NCI-H460 (cell line): ENCODE measurements around the gene SETBP1. TPM values are rescaled to one million over a fixed set of nuclear protein-coding genes. Genes with fewer than 3 reads are reported as not detected.

Experiments
- DNase-seq: peaks from one replicate; pipeline ENCODE4 v3.0.0-alpha.2; 2016; ENCODE audit warnings: low read depth; ENCODE audit errors: extremely low read depth
- total RNA-seq: library from RNA; depleted of rRNA; stranded (reverse); fragments of >200 nt; shearing (Covaris generic); gene quantifications from 2 replicates; pipeline ENCODE4 v1.2.3, GENCODE V29; 2014

SETBP1 gene
- total RNA-seq, 1 experiment from 2014 or later: 2.0 TPM

- peak; percentile 75 for DNase-seq
Measured at GRCh38 chr18:44679056-44679913, 1.4 kb upstream of the SETBP1 start.

GRCh38 chr18:44679914-44680272, 795 bp upstream of the SETBP1 start:
- peak; percentile 25 for DNase-seq

- no peak for DNase-seq
Measured at GRCh38 chr18:44681076-44681970, 635 bp downstream of the SETBP1 start.

- no peak for DNase-seq
Measured at GRCh38 chr18:44682201-44682870, 1.6 kb downstream of the SETBP1 start.

- no peak for DNase-seq
Measured at GRCh38 chr18:44682871-44683221, 2.2 kb downstream of the SETBP1 start.

- DNase-seq: no peak
Measured at GRCh38 chr18:44683556-44683955, 2.9 kb downstream of the SETBP1 start.

GRCh38 chr18:44685296-44685695, 4.6 kb downstream of the SETBP1 start:
- no peak for DNase-seq

GRCh38 chr18:44686156-44686555, 5.5 kb downstream of the SETBP1 start:
- DNase-seq: no peak

- DNase-seq: no peak
Measured at GRCh38 chr18:44687421-44687820, 6.7 kb downstream of the SETBP1 start.

GRCh38 chr18:44689736-44690135, 9.0 kb downstream of the SETBP1 start:
- DNase-seq: no peak

GRCh38 chr18:44691148-44691925, 10.6 kb downstream of the SETBP1 start:
- no peak for DNase-seq

GRCh38 chr18:44693030-44693784, 12.5 kb downstream of the SETBP1 start:
- no peak for DNase-seq

- DNase-seq: no peak
Measured at GRCh38 chr18:44695503-44695902, 14.8 kb downstream of the SETBP1 start.

GRCh38 chr18:44696892-44697291, 16.2 kb downstream of the SETBP1 start:
- DNase-seq: no peak

GRCh38 chr18:44697315-44697714, 16.6 kb downstream of the SETBP1 start:
- no peak for DNase-seq

- no peak for DNase-seq
Measured at GRCh38 chr18:44698518-44698917, 17.8 kb downstream of the SETBP1 start.

- no peak for DNase-seq
Measured at GRCh38 chr18:44699572-44700261, 19.0 kb downstream of the SETBP1 start.

GRCh38 chr18:44700652-44701051, 20.0 kb downstream of the SETBP1 start:
- DNase-seq: no peak

GRCh38 chr18:44701227-44701626, 20.5 kb downstream of the SETBP1 start:
- no peak for DNase-seq
